Fibroblast of villous mesenchyme (primary cell): ENCODE data around the gene HAUS3. TPM values are rescaled to one million over a fixed set of nuclear protein-coding genes. Genes with fewer than 3 reads are reported as not detected.

Source experiments
- DNase-seq: peaks from one replicate; pipeline ENCODE4 v3.0.0-alpha.2; 2010; ENCODE audit warnings: low read depth
- H3K4me3 ChIP-seq: 2 replicates; pipeline ENCODE4 v1.5.1; 2011; ENCODE audit warnings: low read depth, mild to moderate bottlenecking, low read length
- total RNA-seq: library from RNA; depleted of rRNA; stranded (reverse); fragments of >200 nt; gene quantifications from 2 replicates; pipeline ENCODE4 v1.2.3, GENCODE V29; 2012
- TF ChIP-seq, protein P1 (sequence below): IDR thresholded peaks from 2 replicates; pipeline ENCODE4 v1.5.1; 2012; ENCODE audit warnings: low read depth, mild to moderate bottlenecking, low read length; ENCODE audit not compliant: insufficient read depth

HAUS3 gene
- total RNA-seq, 1 donor: 9.1 TPM

DNA sequence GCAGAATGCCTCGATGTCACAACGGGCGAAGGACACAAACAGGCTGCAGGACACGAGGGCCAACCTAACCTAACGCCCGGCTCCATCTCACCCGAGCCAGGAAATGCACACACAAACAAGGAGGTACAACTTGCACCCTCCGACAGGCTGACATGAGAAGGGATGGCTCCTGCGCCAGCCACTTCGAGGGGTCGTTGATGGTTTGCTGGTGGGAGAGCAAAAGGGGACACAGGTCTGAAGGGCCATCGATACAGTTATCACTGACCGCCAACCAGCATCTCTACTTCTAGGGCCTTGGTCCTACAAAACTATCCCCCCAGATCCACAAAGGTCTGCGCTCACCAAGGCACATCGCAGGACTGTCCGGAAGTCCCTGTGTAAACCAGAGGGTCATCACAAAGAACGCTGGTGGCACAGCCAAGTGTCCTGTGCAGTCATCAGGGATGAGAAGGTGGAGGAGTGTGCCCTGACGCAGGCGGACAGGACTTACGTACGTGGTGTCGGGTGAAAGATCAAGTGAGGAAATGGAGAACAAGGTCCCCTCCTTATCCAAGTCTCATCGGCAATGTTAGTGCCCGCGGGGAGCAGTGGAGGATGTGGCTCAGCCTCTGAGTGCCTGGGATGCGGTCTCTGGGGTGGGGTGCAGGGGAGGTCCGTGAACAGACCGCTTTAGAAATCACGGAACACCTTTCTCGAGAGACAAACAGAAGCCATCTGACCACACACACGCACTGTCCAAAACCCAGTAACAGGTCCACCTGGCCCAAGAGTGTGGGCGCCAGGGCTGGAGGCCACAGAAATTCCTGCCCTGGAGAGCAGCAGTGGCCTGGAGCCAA is 13.0 kb upstream of the HAUS3 start:
- TF ChIP-seq, protein P1, sequence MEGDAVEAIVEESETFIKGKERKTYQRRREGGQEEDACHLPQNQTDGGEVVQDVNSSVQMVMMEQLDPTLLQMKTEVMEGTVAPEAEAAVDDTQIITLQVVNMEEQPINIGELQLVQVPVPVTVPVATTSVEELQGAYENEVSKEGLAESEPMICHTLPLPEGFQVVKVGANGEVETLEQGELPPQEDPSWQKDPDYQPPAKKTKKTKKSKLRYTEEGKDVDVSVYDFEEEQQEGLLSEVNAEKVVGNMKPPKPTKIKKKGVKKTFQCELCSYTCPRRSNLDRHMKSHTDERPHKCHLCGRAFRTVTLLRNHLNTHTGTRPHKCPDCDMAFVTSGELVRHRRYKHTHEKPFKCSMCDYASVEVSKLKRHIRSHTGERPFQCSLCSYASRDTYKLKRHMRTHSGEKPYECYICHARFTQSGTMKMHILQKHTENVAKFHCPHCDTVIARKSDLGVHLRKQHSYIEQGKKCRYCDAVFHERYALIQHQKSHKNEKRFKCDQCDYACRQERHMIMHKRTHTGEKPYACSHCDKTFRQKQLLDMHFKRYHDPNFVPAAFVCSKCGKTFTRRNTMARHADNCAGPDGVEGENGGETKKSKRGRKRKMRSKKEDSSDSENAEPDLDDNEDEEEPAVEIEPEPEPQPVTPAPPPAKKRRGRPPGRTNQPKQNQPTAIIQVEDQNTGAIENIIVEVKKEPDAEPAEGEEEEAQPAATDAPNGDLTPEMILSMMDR: no peak
- no peak overlapping the region for H3K4me3 ChIP-seq
- DNase-seq: no peak

DNA sequence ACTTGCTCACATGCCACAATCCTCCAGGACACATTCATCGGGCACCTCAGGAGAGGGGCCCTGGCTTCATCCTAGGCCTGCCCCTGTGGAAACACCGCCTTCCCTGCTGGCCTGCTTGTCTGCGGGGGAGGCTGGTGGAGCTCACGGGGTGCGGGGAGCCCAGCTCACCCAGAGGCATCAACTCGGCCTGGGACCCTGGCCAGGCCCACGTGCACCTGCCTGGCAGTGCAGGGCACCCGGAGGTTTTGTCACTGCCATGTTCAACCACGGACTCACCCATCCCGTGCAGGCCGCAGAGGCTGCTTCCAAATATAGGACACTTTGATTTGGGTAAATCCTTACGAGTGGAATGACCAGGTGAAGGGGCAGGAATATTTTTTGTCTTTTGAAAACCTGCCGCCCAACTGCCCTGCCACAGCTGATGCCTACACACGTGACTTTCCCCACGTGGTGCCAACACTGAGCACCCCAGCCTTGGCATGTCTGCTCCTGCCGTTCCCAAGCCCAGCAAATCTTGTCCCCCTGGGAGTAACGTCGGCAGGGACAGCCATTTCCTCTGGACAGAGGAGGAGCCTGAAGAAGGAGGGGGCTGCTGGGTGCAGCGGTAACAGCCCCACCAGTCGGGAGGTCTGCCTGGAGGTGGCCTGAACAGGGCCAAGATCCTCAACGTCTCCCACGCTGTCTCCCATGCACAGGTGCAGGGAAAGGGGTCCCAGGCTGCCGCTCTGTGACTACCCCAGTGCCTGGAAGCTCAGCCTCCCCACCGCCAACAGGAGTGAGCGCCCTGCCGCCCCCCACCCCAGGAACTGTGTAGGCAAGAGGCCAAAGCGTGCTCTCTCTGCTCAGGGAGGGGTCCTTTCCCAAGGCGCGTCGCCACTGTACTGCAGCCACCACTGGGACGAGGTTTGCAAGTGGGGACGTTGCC is 11.5 kb upstream of the HAUS3 start:
- TF ChIP-seq, protein P1: no peak
- DNase-seq: no peak
- H3K4me3 ChIP-seq: no peak overlapping the region

DNA sequence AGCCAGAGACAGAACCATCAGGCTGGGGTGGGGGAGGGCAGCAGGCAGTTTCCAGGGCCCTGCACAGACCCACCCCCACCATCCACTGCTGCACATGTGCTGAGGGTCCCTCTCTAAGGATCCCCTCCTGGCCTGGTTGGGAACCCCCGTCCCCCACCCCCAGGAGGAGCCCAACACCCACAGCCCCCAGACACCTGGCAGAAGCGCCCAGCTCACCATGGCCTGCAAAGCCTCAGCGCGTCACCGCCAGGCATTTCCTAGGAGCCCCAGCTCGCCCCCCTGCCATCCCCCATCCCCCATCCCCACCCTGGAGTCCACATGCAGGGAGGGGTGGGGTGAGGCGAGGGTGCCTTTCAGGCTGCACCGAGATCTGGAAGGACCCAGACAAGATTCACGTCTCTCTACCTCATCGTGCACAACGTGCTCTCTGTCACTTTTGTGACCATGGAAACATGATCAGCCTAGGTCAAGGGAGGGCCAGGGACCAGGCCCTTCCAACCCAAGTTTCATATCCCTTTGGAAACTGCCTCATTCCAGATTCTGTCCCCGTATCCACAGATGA is 10.7 kb upstream of the HAUS3 start:
- H3K4me3 ChIP-seq: no peak overlapping the region
- DNase-seq: no peak
- TF ChIP-seq, protein P1: no peak

DNA sequence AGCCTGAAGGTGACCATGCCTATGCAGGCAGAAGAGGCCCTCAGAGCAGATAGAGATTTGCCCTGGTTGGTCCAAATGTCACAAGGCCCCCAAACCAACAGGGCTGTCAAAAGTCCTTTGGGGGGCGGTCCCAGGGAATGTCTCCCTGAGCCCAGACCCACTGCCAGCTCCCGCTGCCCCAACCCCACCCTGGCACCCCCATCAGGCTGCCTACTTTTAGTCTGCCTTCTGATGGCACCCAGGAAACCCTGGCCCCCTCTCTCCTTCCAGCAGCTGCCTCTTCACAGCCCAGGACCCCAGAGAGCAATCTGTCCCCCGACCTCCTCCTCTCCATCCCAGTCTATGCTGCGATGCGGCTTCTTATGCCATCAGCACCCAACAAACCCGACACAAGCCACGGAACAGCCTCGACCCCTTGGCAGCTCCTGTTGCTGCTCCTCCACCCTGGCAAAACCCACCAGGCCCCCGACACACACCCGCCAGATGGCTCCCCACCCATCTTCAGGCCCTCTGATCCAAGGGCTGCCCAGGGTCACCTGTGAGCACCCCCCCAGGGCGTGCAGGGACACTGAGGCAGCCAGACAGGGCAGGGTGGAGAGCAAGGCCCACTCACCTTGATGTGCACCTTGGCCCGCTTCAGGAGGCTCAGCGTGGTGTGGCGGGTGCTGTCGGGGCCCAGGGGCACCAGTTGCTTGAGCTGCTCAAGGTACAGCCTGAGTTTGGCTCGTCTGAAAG is 10.0 kb upstream of the HAUS3 start:
- H3K4me3 ChIP-seq: no peak overlapping the region
- no peak for DNase-seq
- TF ChIP-seq, protein P1: no peak

DNA sequence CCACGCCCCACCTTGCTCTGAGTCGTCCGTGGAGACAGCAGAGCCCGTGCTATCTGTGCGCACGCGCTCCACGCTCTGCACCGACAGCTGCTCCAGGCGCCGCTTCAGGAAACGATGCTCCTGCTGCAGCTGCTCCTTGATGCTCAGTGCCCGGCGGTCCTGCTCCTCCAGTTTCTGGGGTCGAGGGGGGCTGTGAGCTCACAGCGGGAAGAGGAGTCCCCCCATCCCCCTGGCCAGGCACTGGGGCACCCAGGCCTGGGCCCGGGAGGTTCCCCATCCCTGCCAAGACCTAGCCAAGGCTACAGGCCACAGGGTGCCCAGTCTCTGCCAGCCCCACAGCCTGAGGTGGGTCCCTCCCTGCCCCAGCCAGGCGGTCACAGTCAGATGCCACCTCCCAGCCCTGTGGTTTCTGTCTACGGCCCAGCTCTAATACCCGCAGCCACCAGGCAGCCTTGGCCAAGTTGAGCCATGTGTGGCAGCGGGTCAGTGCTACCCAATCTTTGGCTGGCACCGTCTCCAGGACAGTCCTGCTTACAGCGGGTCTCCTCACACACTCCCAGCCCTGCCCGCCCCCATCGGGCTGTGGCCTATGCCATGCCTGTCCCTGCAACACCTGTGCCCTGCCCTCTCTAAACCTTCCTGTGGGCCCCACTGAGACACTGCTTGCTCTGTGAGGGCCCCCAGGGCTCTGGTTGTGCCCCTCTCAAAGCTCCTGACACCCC is 9.3 kb upstream of the HAUS3 start:
- TF ChIP-seq, protein P1: no peak
- DNase-seq: no peak
- H3K4me3 ChIP-seq: no peak overlapping the region
